H1 (cell line): ENCODE data around the gene LTBP1. TPM values are rescaled to one million over a fixed set of nuclear protein-coding genes. Genes with fewer than 3 reads are reported as not detected.

ENCODE experiments used
- POLR2A ChIP-seq, 2 experiments: IDR thresholded peaks; 1 replicate in 1 of 2; 2 replicates in 1 of 2; pipeline ENCODE4 v1.6.1; 2011; ENCODE audit warnings: low read depth in 2 of 2, low read length in 2 of 2, mild to moderate bottlenecking in 2 of 2; ENCODE audit errors: control extremely low read depth in 1 of 2
- TAF7 ChIP-seq: optimal IDR thresholded peaks from 2 replicates; pipeline ENCODE3; 2011; ENCODE audit warnings: low read depth, mild to moderate bottlenecking, inconsistent platforms, low read length, moderate library complexity, borderline replicate concordance
- TCF12 ChIP-seq: IDR thresholded peaks from 2 replicates; pipeline ENCODE4 v1.6.1; 2011; ENCODE audit warnings: low read depth, mild to moderate bottlenecking, low read length
- polyA plus RNA-seq, 7 experiments: library from polyadenylated mRNA; depleted of rRNA in 3 of 7; stranded (reverse) in 5 of 7; unstranded in 2 of 7; fragments of >200 nt in 5 of 7; fragments of 200-250 nt in 2 of 7; gene quantifications; 1 replicate in 5 of 7; 2 replicates in 1 of 7; 4 replicates in 1 of 7; pipeline versions ENCODE4 v1.2.1 to v1.2.3, GENCODE V29; 2011 to 2013; ENCODE audit warnings: missing spikeins in 2 of 7, mixed read lengths in 2 of 7
- total RNA-seq: library from RNA; stranded (reverse); fragmentation: NEBNext Ultra II Directional; extraction: Animal tissue kit (Norgen Biotek cat#: 25700); gene quantifications from 2 replicates; pipeline ENCODE4 v1.2.1, GENCODE V29; 2021

The LTBP1 gene
- total and polyA plus RNA-seq, 2 of the 8 experiments (the other 6 are each of a cell fraction or from before 2014, with no cell fraction given) = 15.4 to 24.7 TPM

DNA sequence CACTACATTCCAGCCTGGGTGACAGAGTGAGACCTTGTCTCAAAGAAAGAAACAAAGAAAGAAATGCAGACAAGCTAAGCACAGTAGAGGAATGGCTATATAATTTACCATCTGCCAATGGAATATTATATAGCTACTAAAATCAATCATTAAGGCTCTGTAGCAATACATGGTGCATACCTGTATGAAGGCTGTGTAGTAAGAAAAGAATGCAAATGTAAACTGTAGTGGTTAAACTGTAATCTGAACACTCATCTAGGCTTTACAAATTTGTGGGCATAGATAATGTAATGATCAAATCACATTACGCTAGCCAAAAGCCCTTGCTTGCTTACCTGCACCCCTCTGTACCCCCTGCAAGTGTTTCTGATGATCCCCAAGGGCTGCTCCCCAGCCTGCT lies 230.9 kb downstream of the LTBP1 start (continued):
- TF ChIP-seq TCF12 (no peak), POLR2A (IDR thresholded peaks at IDR 0.05; ENCODE audit: control extremely low read depth in 1 of 2, low read depth in 2 of 2, low read length in 2 of 2) (no peak), TAF7 (no peak)
